HepG2 (cell line): ENCODE measurements around the gene MAP3K9. TPM values are rescaled to one million over a fixed set of nuclear protein-coding genes. Genes with fewer than 3 reads are reported as not detected.

Experiments used
- ATAC-seq: fragments of 200-7000 bp; cut with Tn5 transposase; 3 replicates; pipeline ENCODE4 v1.9.1; 2020; ENCODE audit warnings: mild to moderate bottlenecking, moderate library complexity
- BruUV-seq: library from RNA; stranded (reverse); fragments of 400-500 nt; replicated peaks from 2 replicates; lab custom pipeline; 2021; lab: Mats Ljungman, UMichigan
- CTCF ChIA-PET: fragments of 300-600 bp; formaldehyde crosslinking; extraction: SDS; loops from one replicate; lab custom pipeline; 2021; ENCODE audit warnings: low total read pairs, inconsistent platforms, low intra/inter-chr PET ratio; lab: Yijun Ruan, JAX
- POLR2A ChIA-PET: fragments of 350-600 bp; sonication (Branson Sonifier 250); formaldehyde crosslinking; loops from one replicate; lab custom pipeline; 2020; ENCODE audit warnings: antibody characterized with exemption, inconsistent platforms; lab: Yijun Ruan, JAX
- DNase-seq: peaks from one replicate; pipeline ENCODE4 v3.0.0-alpha.2; 2015; ENCODE audit warnings: low spot score
- FAIRE-seq: peaks from 3 replicates; lab custom pipeline; 2011; peaks lifted over from hg19 to GRCh38; lab: Jason Lieb, UNC
- H2AFZ ChIP-seq: one replicate; pipeline ENCODE4 v1.6.1; 2011; ENCODE audit warnings: low read length, inconsistent platforms
- H3K27ac ChIP-seq: fragments of 300-600 bp; 3 replicates; pipeline ENCODE4 v1.8.0; 2011; ENCODE audit warnings: mixed run types, mild to moderate bottlenecking, mixed read lengths, low read length, inconsistent platforms; ENCODE audit not compliant: insufficient read depth; ENCODE audit errors: extremely low read length
- H3K27me3 ChIP-seq, 2 experiments: fragments of 200-600 bp in 1 of 2; 2 replicates in 1 of 2; 3 replicates in 1 of 2; pipeline versions ENCODE4 v1.6.0 to v1.8.0; 2011; ENCODE audit warnings: low read length in 2 of 2, mild to moderate bottlenecking in 2 of 2, moderate library complexity in 2 of 2, inconsistent platforms in 1 of 2; ENCODE audit not compliant: insufficient read depth in 2 of 2, control insufficient read depth in 1 of 2
- H3K36me3 ChIP-seq, 2 experiments: fragments of 200-600 bp in 1 of 2; replicated peaks in 1 of 2; 2 replicates in 1 of 2; 3 replicates in 1 of 2; pipeline versions ENCODE4 v1.5.1 to v1.8.0; 2011; ENCODE audit warnings: low read length in 2 of 2, inconsistent platforms in 1 of 2; ENCODE audit not compliant: insufficient read depth in 2 of 2, control insufficient read depth in 1 of 2
- H3K4me1 ChIP-seq: 2 replicates; pipeline ENCODE4 v1.5.1; 2012; ENCODE audit warnings: low read length, inconsistent platforms; ENCODE audit not compliant: insufficient read depth
- H3K4me2 ChIP-seq: 2 replicates; pipeline ENCODE4 v1.6.0; 2011; ENCODE audit warnings: low read depth, low read length, inconsistent platforms
- H3K4me3 ChIP-seq, 3 experiments: fragments of 200-600 bp in 1 of 3; sonication (generic), shearing (Covaris generic) in 1 of 3; replicated peaks in 1 of 3; 2 replicates each; pipeline ENCODE4 v1.5.1; 2011 to 2016; ENCODE audit warnings: low read length in 3 of 3, inconsistent platforms in 2 of 3, low read depth in 2 of 3, mild to moderate bottlenecking in 2 of 3, control low read depth in 1 of 3, mixed read lengths in 1 of 3; ENCODE audit not compliant: insufficient read depth in 1 of 3
- H3K79me2 ChIP-seq: one replicate; pipeline ENCODE4 v1.6.1; 2011; ENCODE audit warnings: low read length, inconsistent platforms; ENCODE audit not compliant: insufficient read depth
- H3K9ac ChIP-seq: 2 replicates; pipeline ENCODE4 v1.6.0; 2011; ENCODE audit warnings: mild to moderate bottlenecking, low read depth, low read length, inconsistent platforms; ENCODE audit not compliant: insufficient read depth
- H3K9me3 ChIP-seq: 2 replicates; pipeline ENCODE4 v1.5.1; 2012; ENCODE audit warnings: mild to moderate bottlenecking, low read length
- H4K20me1 ChIP-seq: 2 replicates; pipeline ENCODE4 v1.6.0; 2011; ENCODE audit warnings: inconsistent platforms, mild to moderate bottlenecking, low read length, moderate library complexity; ENCODE audit not compliant: insufficient read depth
- DRAP1 ChIP-seq: IDR thresholded peaks from 2 replicates; pipeline ENCODE4 v1.6.1; 2016; ENCODE audit warnings: missing genetic modification reagents, missing compliant biosample characterization
- ELF3 ChIP-seq: IDR thresholded peaks from 2 replicates; pipeline ENCODE4 v1.6.1; 2016; ENCODE audit warnings: missing genetic modification reagents, missing compliant biosample characterization
- GATAD2A ChIP-seq: IDR thresholded peaks from 2 replicates; pipeline ENCODE4 v1.6.1; 2016
- HOXA3 ChIP-seq: sonication (generic); formaldehyde crosslinking; IDR thresholded peaks from 2 replicates; pipeline ENCODE4 v1.5.0; 2020; ENCODE audit warnings: missing genetic modification reagents
- NFE2L1 ChIP-seq: sonication (generic); formaldehyde crosslinking; IDR thresholded peaks from 2 replicates; pipeline ENCODE4 v1.4.0; 2020; ENCODE audit warnings: missing genetic modification reagents, mild to moderate bottlenecking, borderline replicate concordance
- RXRA ChIP-seq: sonication (generic); formaldehyde crosslinking; IDR thresholded peaks from 2 replicates; pipeline ENCODE4 v1.5.1; 2020; ENCODE audit warnings: missing genetic modification reagents
- SALL1 ChIP-seq: sonication (generic); formaldehyde crosslinking; IDR thresholded peaks from 2 replicates; pipeline ENCODE4 v1.8.0; 2022; ENCODE audit warnings: mild to moderate bottlenecking, missing genetic modification reagents
- SRSF4 ChIP-seq: fragments of 200-400 bp; formaldehyde crosslinking; IDR thresholded peaks from one replicate; pipeline ENCODE4 v1.6.1; 2018; ENCODE audit warnings: mild to moderate bottlenecking, low read depth, low read length, moderate library complexity; ENCODE audit not compliant: poor library complexity, severe bottlenecking
- STAT5B ChIP-seq: sonication (generic); formaldehyde crosslinking; IDR thresholded peaks from 2 replicates; pipeline ENCODE4 v1.4.0; 2020; ENCODE audit warnings: missing genetic modification reagents
- THAP9 ChIP-seq: sonication (generic); formaldehyde crosslinking; IDR thresholded peaks from 2 replicates; pipeline ENCODE4; 2020; ENCODE audit warnings: missing genetic modification reagents, mild to moderate bottlenecking, borderline replicate concordance
- ZBTB37 ChIP-seq: sonication (generic); formaldehyde crosslinking; IDR thresholded peaks from 2 replicates; pipeline ENCODE4 v1.4.0; 2020; ENCODE audit warnings: mild to moderate bottlenecking, missing genetic modification reagents
- ZBTB38 ChIP-seq: sonication (generic); formaldehyde crosslinking; IDR thresholded peaks from 2 replicates; pipeline ENCODE4 v1.5.1; 2020; ENCODE audit warnings: mild to moderate bottlenecking, missing genetic modification reagents
- ZNF251 ChIP-seq: sonication (generic); formaldehyde crosslinking; IDR thresholded peaks from 2 replicates; pipeline ENCODE4 v1.9.0; 2021; ENCODE audit warnings: mild to moderate bottlenecking, missing genetic modification reagents
- ZNF350 ChIP-seq: sonication (generic); formaldehyde crosslinking; IDR thresholded peaks from 2 replicates; pipeline ENCODE4 v1.4.0; 2020; ENCODE audit warnings: mild to moderate bottlenecking, low read depth, missing genetic modification reagents, borderline replicate concordance
- ZNF446 ChIP-seq: sonication (generic); formaldehyde crosslinking; IDR thresholded peaks from 2 replicates; pipeline ENCODE4 v1.5.0; 2020; ENCODE audit warnings: mild to moderate bottlenecking, missing genetic modification reagents
- ZNF513 ChIP-seq: sonication (generic); formaldehyde crosslinking; conservative IDR thresholded peaks from 2 replicates; pipeline ENCODE4 v1.5.0; 2020; ENCODE audit warnings: missing genetic modification reagents
- ZNF850 ChIP-seq: sonication (generic); formaldehyde crosslinking; conservative IDR thresholded peaks from 2 replicates; pipeline ENCODE4 v1.9.0; 2021; ENCODE audit warnings: mild to moderate bottlenecking, missing genetic modification reagents
- ZSCAN25 ChIP-seq: sonication (generic); formaldehyde crosslinking; IDR thresholded peaks from 2 replicates; pipeline ENCODE4 v1.8.0; 2022; ENCODE audit warnings: mild to moderate bottlenecking, missing genetic modification reagents
- WGBS: methylation state at CpG from one replicate; pipeline ENCODE4 v1.1.6; 2017; ENCODE audit warnings: low lambda C conversion rate; 5-methylcytosine and 5-hydroxymethylcytosine counted together
- in situ Hi-C: cut with HindIII; loops from 2 replicates; pipeline ENCODE4 v1.10.0; 2017; ENCODE audit warnings: low pct_unique_long_range_greater_than_20kb; ENCODE audit not compliant: extremely low pct_ligation_motif_present
- intact Hi-C: fragments of 100-400 bp; cut with micrococcal nuclease; formaldehyde crosslinking; loops from one replicate; pipeline ENCODE4 v1.10.0; 2022; ENCODE audit not compliant: unreplicated experiment
- polyA plus RNA-seq, 8 experiments: library from polyadenylated mRNA; depleted of rRNA in 3 of 8; stranded (reverse) in 7 of 8; unstranded in 1 of 8; fragments of >200 nt; fragmentation: Illumina TruSeq in 4 of 8; extraction: Trizol in 4 of 8; gene quantifications; 2 replicates each; pipeline versions ENCODE4 v1.2.1 to v1.2.3, GENCODE V29; 2011 to 2016; ENCODE audit warnings: low read depth in 4 of 8, missing spikeins in 1 of 8, mixed read lengths in 1 of 8; ENCODE audit not compliant: insufficient read depth in 1 of 8
- total RNA-seq, 5 experiments: library from RNA; depleted of rRNA; stranded (reverse); fragments of >200 nt; fragmentation: Illumina TruSeq; extraction: Trizol; gene quantifications; 2 replicates each; pipeline ENCODE4 v1.2.3, GENCODE V29; 2016; ENCODE audit warnings: low read depth in 1 of 5

MAP3K9 gene
- total and polyA plus RNA-seq, 2 of the 13 experiments (the other 11 are each of a cell fraction or from before 2014, with no cell fraction given) = 4.3 to 4.5 TPM

GRCh38 chr14:70753518-70753953 lies 55.8 kb downstream of the MAP3K9 start (continued):
- TF ChIP-seq ZNF350 (CRISPR knock-in tag) (0 out of 2 replicates have a peak, but pooled peaks have one; percentile 39), ZNF446 (CRISPR knock-in tag) (no peak), NFE2L1 (CRISPR knock-in tag) (no peak), ZNF850 (CRISPR knock-in tag) (no peak), ZNF513 (CRISPR knock-in tag) (no peak), HOXA3 (peak; percentile 31; the same call in 1 of the 2 replicates), SALL1 (CRISPR knock-in tag) (0 out of 2 replicates have a peak, but pooled peaks have one; percentile 34), GATAD2A (peak; percentile 69), ZBTB37 (no peak)

GRCh38 chr14:70748422-70748821 lies 60.9 kb downstream of the MAP3K9 start:
- no peak for DNase-seq
- no peaks in the 10 kb centered on the region for H3K9me3 ChIP-seq
- in situ Hi-C loops (no loop called here), intact Hi-C loops (no loop called here)
- FAIRE-seq = no peak
- POLR2A ChIA-PET = no interaction called here
- no peaks in the 10 kb centered on the region for H4K20me1 ChIP-seq
- no peak overlapping the region for H3K9ac ChIP-seq
- H3K27ac ChIP-seq = no peak overlapping the region
- BruUV-seq = no TSS peak
- H3K4me3 ChIP-seq = no peak overlapping the region
- no peaks in the 10 kb centered on the region for H3K27me3 ChIP-seq
- peaks cover 6 to 29% of the 10 kb centered on the region in 2 experiments for H3K36me3 ChIP-seq
- H2AFZ ChIP-seq = no peak overlapping the region
- CTCF ChIA-PET = no interaction called here
- H3K4me2 ChIP-seq = no peak overlapping the region
- no peaks in the 10 kb centered on the region for H3K79me2 ChIP-seq
- H3K4me1 ChIP-seq = peaks cover 16% of the 10 kb centered on the region
- WGBS = 78% methylated on average over 3 of the region's 3 CpGs
- ATAC-seq = no peak
- TF ChIP-seq ELF3 (CRISPR knock-in tag) (no peak), ZNF251 (CRISPR knock-in tag) (no peak), THAP9 (CRISPR knock-in tag) (no peak), RXRA (no peak), DRAP1 (CRISPR knock-in tag) (no peak), STAT5B (CRISPR knock-in tag) (no peak), ZSCAN25 (CRISPR knock-in tag) (no peak), SRSF4 (no peak), ZBTB38 (CRISPR knock-in tag) (no peak)
